ENCODE measurements around the gene STUM. TPM values are rescaled to one million over a fixed set of nuclear protein-coding genes. Genes with fewer than 3 reads are reported as not detected.

The STUM gene
- total and polyA plus RNA-seq, 10 of the 15 experiments (the other 5 are each of a cell fraction or from before 2014, with no cell fraction given) = under 0.01 to 0.15 (median 0.09) TPM; not detected in 5

DNA sequence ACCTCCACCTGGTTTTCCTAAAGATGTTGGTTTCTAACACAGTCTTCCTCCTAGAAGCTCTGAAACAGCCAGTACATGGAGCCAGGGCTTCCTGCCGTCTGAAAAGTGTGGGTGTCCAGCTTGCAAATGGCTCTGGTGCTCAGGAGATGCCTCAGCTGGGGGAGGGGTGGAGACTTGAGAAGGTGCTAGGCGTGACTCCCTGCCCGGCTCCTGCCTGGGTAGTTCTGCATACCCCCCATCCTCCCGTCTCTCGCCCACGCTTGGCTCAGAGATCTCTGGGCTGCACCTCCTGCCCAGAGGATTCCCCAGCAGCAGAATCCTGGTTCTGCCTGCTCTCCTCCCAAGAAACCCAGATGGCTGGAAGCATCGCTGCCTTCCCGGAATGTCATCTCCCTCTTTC lies 16.9 kb downstream of the STUM start (continued):
- TF ChIP-seq E2F8 (IDR thresholded peaks at IDR 0.05; ENCODE audit: low read depth, partially characterized antibody) (no peak), EGR1 (IDR thresholded peaks at IDR 0.05; ENCODE audit: borderline replicate concordance in 1 of 2, low read depth in 2 of 2, low read length in 2 of 2) (no peak)

- TF ChIP-seq POLR2AphosphoS2 (IDR thresholded peaks at IDR 0.05; ENCODE audit: low read depth, low read length) (no peak), EED (IDR thresholded peaks at IDR 0.05; ENCODE audit: low read depth) (no peak), MEF2A (IDR thresholded peaks at IDR 0.05; ENCODE audit: insufficient read depth, low read depth, low read length) (no peak), STAT3 (IDR thresholded peaks at IDR 0.05; ENCODE audit: low read depth, low read length) (no peak), NR2C2 (IDR thresholded peaks at IDR 0.05; ENCODE audit: borderline replicate concordance, control insufficient read depth, insufficient read length, low read depth) (no peak), JUND (IDR thresholded peaks at IDR 0.05; ENCODE audit: low read depth, low read length) (no peak), POLR2A (IDR thresholded peaks at IDR 0.05; ENCODE audit: low read depth, low read length) (no peak)
- ChIA-PET POLR2A (no interaction called here), CTCF (interaction anchor here (0.7 kb wide), 1 partner anchor 975 kb away, joined by 3 read pairs; no protein-coding TSS in a partner anchor), SMC1A (ENCODE audit: uncharacterized antibody, unreplicated experiment) (no interaction called here), RAD21 (ENCODE audit: unreplicated experiment) (no interaction called here)
- H3K36me3 ChIP-seq (ENCODE audit: control insufficient read depth in 2 of 2, insufficient read depth in 2 of 2, low read length in 1 of 2) = no peaks in the 10 kb centered on the region
- H4K20me1 ChIP-seq (ENCODE audit: control insufficient read depth, insufficient read depth) = no peaks in the 10 kb centered on the region
- H3K9me3 ChIP-seq (replicated peaks; ENCODE audit: control insufficient read depth, insufficient read depth, low read length) = no peaks in the 10 kb centered on the region
- H3K4me3 ChIP-seq = no peak overlapping the region
- DNase-seq (ENCODE audit: low read depth, low spot score) (no peak), FAIRE-seq (no peak), ATAC-seq (no peak)
- no peaks in the 10 kb centered on the region for H3K4me1 ChIP-seq (ENCODE audit: control insufficient read depth, insufficient read depth, low read length)
- H3K9ac ChIP-seq (ENCODE audit: control insufficient read depth, insufficient read depth, low read length) = no peak overlapping the region
- peaks cover 6% of the 10 kb centered on the region in 2 experiments; a peak in 2 of 4 replicates for H3K27me3 ChIP-seq (replicated peaks in 1 of 2; ENCODE audit: control insufficient read depth in 2 of 2, insufficient read depth in 2 of 2, low read length in 1 of 2)
- in situ Hi-C loops (cut with MboI) (no loop called here), intact Hi-C loops (cut with micrococcal nuclease; ENCODE audit: unreplicated experiment) (no loop called here)
- H3K79me2 ChIP-seq (ENCODE audit: control insufficient read depth, insufficient read depth, low read length) = no peaks in the 10 kb centered on the region
- no peak overlapping the region for H3K27ac ChIP-seq (ENCODE audit: control insufficient read depth, insufficient read depth)
- no peak overlapping the region for H3K4me2 ChIP-seq (ENCODE audit: control insufficient read depth, insufficient read depth)
- 91% methylated on average over 1 of the region's 1 CpG for WGBS (ENCODE audit: insufficient coverage, insufficient replicate concordance, low lambda C conversion rate, missing lambda C conversion rate)
- no peak overlapping the region for H2AFZ ChIP-seq (ENCODE audit: control insufficient read depth, low read depth, low read length)
- no TSS peak for BruUV-seq (replicated peaks)
Observed at GRCh38 chr1:226566234-226566633, 17.7 kb downstream of the STUM start.
